GM18907 (cell line): ENCODE data around the gene SPARCL1.
"Not testable (repeated sequence)": the region's sequence is repeated elsewhere in the genome, so short reads cannot be mapped to it uniquely, and the experiment has no call there.

Experiments used
- ATAC-seq: cut with Tn5 transposase; IDR thresholded peaks from one replicate; pipeline ENCODE4 v1.9.1; 2021; ENCODE audit warnings: mild to moderate bottlenecking, moderate library complexity; ENCODE audit not compliant: unreplicated experiment

Gene SPARCL1

DNA sequence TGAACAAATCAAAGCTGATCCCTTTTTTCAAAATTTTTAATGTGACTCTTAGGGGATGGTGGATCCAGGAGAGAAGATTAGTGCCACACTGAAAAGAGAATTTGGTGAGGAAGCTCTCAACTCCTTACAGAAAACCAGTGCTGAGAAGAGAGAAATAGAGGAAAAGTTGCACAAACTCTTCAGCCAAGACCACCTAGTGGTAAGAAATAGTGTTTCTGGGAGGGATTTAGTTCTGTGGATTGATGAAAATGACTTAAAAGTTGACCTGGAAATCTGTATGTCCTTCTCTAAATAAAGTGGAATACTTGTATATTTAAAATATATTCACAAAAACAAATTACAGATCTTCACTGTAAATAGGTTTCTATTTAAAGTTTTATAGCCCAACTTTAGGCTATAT is 77.6 kb downstream of the SPARCL1 start:
- no peak for ATAC-seq

DNA sequence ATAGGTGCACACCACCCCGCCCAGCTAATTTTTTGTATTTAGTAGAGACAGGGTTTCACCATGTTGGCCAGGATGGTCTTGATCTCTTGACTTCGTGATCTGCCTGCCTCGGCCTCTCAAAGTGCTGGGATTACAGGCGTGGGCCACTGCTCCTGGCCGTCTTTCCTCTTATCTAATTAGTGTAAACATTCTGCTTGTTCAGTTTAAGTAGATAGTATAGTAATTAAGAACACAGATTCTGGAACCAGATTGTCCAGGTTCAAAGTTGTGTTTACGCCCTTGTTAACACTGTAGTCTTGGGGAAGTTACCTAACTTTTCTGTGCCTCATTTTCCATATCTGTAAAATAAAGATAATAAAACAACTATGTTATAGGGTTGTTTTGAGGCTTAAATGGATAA is 82.8 kb downstream of the SPARCL1 start:
- ATAC-seq: not testable (repeated sequence)

DNA sequence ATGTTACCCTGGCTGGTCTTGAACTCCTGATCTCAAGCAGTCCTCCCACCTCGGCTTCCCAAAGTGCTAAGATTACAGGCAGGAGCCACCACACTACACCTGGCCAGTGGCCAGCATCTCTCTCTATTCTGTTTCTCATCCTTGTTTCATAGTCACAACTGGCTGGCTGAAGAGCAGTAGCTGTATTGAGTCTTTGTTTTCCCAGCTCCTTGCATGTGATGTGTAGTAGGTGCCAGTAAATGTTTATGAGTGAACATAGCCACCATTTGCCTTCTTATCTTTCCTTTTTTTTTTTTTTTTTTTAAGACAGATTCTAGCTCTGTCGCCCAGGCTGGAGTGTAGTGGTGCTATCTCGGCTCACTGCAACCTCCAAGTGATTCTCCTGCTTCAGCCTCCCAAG is 83.2 kb downstream of the SPARCL1 start:
- ATAC-seq: no peak

DNA sequence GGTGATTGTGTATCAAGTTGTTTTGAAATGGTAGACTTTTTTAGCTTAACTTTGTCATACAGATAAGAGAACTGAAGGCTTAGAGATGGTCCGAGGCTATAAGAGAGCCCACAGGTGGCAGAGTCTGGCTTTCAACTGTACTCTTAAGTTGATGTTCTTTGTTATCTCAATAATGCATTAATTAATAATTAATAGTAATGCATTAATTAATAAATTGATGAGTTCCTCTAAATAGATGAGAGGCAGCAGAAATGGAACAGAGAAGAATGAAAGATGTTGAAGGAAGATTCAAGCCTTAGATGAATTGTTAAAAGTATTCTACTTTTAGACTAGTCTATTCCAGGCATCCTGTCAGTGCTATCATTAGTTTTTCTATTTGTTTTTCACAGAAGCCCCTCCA is 84.4 kb downstream of the SPARCL1 start:
- no peak for ATAC-seq

DNA sequence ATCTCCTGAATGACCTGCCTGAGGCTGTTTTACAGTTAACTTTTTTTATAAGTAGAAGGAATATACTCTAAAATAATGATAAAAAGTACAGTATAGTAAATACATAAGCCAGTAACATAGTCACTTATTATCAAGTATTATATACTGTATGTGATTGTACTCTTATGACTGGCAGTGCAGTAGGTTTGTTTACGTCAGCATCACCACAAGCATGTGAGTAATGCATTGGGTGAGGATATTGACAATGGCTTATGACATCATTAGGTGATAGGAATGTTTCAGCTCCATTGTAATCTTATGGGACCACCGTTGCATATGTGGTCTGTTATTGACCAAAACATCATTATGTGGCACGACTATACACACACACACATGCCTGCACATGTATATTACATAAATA is 86.3 kb downstream of the SPARCL1 start:
- no peak for ATAC-seq

DNA sequence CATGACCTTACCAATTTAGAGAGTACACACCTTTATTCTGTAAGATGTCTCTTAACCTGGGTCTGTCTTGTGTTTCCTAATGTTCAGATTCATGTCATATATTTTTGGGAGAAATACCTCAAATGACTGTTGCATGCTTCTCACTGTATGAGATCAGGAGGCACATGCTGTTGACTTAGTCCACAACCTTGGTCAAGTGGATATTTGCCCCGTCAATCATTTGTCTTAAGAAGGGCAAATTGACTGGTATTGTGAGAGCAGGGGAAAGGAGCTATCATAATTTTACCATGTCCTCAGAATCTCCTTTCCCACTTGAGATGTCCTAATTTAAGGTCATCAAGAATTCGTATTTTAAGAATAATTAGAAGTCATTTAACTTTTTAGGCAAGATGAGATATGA is 95.8 kb downstream of the SPARCL1 start:
- no peak for ATAC-seq

DNA sequence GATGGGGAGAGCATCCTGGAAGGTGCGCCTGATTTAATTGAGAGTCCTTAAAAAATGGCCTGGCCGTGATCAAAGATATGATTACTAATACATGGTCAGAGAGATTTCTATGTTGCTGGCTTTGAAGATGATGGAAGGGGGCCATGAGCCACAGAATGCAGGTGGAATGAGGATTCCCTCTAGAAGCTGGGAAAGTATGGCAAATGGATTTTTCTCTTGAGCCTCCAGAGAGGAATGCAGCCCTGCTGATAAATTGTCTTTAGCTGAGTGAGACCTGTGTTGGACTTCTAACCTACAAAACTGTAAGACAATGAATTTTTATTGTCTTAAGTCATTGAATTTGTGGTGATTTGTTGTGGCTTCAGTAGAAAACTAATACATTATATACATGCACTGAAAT is 99.1 kb downstream of the SPARCL1 start:
- ATAC-seq: no peak

DNA sequence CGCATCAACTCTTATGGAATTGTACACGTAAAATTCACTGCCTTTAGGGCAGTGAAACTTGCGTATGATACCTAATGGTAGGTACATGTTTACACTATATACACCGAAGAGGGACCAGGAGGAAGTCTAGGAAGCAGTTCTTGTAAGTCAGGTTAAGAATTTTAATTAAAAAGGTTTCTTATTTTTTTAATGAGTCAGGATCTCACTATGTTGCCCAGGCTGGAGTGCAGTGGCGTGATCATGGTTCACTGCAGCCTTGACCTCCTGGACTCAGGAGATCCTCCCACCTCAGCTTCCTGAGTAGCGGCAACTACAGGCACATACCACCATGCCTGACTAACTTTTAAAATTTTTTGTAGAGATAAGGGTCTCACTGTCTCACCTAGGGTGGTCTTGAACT is 100.2 kb downstream of the SPARCL1 start:
- no peak for ATAC-seq

DNA sequence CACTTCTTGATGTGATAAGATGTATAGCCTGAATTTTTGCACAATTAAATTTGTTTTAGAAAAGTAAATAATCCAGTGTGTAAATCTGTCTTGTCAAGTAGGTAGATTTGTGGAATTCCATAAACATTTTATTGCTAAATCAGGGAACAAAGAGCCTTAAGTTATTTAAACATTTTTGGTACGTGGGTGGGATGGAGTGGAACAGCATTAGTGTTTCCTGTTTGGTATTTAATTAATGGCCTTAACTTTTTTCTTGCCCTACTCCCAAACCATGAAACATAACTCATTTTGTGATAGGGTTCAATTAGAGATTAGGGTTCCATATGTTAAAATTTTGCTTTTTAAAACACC is 101.7 kb downstream of the SPARCL1 start:
- ATAC-seq: no peak

DNA sequence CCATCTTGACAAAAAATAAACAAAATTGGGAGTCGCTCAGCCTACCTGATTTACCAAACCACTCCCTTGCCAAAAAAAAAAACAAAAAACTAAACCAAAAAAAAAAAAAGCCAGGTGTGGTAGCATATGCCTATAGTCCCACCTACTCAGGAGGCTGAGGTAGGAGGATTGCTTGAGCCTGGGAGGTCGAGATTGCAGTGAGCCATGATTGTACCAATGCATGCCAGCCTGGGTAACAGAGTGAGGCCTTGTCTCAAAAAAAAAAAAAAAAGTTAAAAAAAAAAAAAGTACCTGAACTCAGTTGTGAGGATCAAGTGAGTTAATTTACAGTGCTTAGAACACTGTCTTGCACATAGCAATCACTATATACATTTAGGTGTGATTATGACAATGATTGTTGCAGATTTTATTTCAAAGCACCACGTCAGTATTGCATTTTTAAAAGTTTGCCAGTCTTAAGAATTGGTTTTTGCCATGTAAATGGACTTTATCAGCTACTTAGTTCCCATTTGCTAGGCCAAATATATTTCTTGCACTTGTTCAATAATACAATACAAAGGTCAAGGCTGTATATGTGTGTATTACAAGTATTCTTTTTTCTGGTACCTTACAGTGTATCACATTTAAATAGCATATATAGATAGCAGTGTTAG is 102.2 kb downstream of the SPARCL1 start:
- ATAC-seq: no peak

DNA sequence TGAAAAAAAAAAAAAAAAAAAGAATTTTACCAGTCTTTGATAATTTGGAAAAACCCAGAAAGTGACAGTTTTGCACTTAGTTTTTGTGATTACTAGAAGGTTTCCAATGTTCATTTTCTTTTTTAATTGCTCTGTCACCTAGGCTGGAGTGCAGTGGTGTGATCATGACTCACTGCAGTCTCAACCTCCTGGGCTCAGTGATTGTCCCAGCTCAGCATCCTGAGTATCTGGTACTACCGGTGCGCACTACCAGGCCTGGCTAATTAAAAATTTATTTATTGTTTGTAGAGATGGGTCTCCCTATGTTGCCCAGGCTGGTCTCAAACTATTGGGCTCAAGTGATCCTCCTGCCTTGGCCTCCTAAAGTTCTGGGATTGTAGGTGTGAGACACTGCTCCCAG is 103.5 kb downstream of the SPARCL1 start:
- no peak for ATAC-seq

DNA sequence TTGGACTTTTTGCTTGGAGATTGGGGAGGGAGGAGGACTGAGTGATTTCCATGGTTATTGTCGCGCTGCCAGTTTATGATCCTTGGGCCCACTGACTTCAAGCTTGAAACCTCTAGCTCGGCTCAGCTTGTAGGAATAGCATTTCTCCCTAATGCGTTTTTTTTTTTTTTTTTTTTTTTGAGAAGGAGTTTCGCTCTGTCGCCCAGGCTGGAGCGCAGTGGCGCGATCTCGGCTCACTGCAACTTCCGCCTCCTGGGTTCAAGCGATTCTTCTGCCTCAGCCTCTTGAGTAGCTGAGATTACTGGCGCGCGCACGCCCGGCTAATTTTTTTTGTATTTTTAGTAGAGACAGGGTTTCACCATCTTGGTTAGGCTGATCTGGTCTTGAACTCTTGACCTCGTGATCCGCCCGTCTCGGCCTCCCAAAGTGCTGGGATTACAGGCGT is 105.1 kb downstream of the SPARCL1 start:
- not testable (repeated sequence) for ATAC-seq
